Lung (tissue), 12 donors: Measurements from ENCODE around the gene JOSD2. TPM values are rescaled to one million over a fixed set of nuclear protein-coding genes. Genes with fewer than 3 reads are reported as not detected.
A peak's percentile ranks its signal among the peaks of the same experiment; 100 is the strongest.

ENCODE experiments used
- ATAC-seq: fragments of 200-7000 bp; cut with Tn5 transposase; one replicate; pipeline ENCODE4 v1.9.1; 2020; ENCODE audit warnings: moderate number of reproducible peaks; ENCODE audit not compliant: insufficient read depth, low FRiP score
- DNase-seq, 3 donors: peaks; one replicate each; pipeline ENCODE4 v3.0.0-alpha.2; 2013 to 2017
- H3K27ac ChIP-seq, 2 donors: one replicate each; pipeline ENCODE4 v1.5.1; 2013; ENCODE audit warnings: mild to moderate bottlenecking in 2 of 2, moderate library complexity in 2 of 2, control low read depth in 1 of 2, inconsistent platforms in 1 of 2, low read depth in 1 of 2, low read length in 1 of 2
- H3K27me3 ChIP-seq, 3 donors: one replicate each; pipeline ENCODE4 v1.5.1; 2013; ENCODE audit warnings: low read length in 2 of 3; ENCODE audit not compliant: control insufficient read depth in 3 of 3, insufficient read depth in 3 of 3
- H3K36me3 ChIP-seq, 4 donors: one replicate each; pipeline ENCODE4 v1.5.1; 2013; ENCODE audit warnings: low read length in 4 of 4, mild to moderate bottlenecking in 1 of 4, moderate library complexity in 1 of 4; ENCODE audit not compliant: control insufficient read depth in 4 of 4, insufficient read depth in 4 of 4
- H3K4me1 ChIP-seq, 5 donors: one replicate each; pipeline ENCODE4 v1.5.1; 2013; ENCODE audit warnings: low read length in 5 of 5, mild to moderate bottlenecking in 2 of 5, moderate library complexity in 1 of 5; ENCODE audit not compliant: control insufficient read depth in 5 of 5, insufficient read depth in 5 of 5
- H3K4me3 ChIP-seq: one replicate; pipeline ENCODE4 v1.5.1; 2013; ENCODE audit warnings: mild to moderate bottlenecking, control low read depth, moderate library complexity
- H3K9ac ChIP-seq, 2 donors: one replicate each; pipeline ENCODE4 v1.5.1; 2013; ENCODE audit warnings: low read length in 2 of 2, control low read depth in 1 of 2; ENCODE audit not compliant: insufficient read depth in 1 of 2
- H3K9me3 ChIP-seq, 4 donors: one replicate each; pipeline ENCODE4 v1.5.1; 2013; ENCODE audit warnings: low read length in 3 of 4, mild to moderate bottlenecking in 1 of 4, moderate library complexity in 1 of 4; ENCODE audit not compliant: control insufficient read depth in 4 of 4, insufficient read depth in 3 of 4
- CTCF ChIP-seq: IDR thresholded peaks from 2 replicates; pipeline ENCODE4 v1.5.1; 2012; ENCODE audit warnings: mild to moderate bottlenecking; ENCODE audit errors: control extremely low read depth, extremely low read depth
- WGBS, 2 donors: extraction: QIAGEN DNeasy Blood & Tissue Kit; methylation state at CpG; one replicate each; pipeline ENCODE4 v1.1.7; 2013; 5-methylcytosine and 5-hydroxymethylcytosine counted together
- polyA plus RNA-seq, 2 donors: library from polyadenylated mRNA; stranded (reverse); fragments of 200-250 nt; gene quantifications; one replicate each; pipeline ENCODE4 v1.2.1, GENCODE V29; 2013
- total RNA-seq, 2 donors: library from RNA; depleted of rRNA in 1 of 2; stranded (reverse); fragments of >200 nt in 1 of 2; gene quantifications; one replicate each; pipeline ENCODE4 v1.2.1, GENCODE V29; 2014 to 2021
- donor health status: control.
- donor health status: control.
- donor health status: Bipolar disorder and iron deficiency.
- donor health status: healthy.
- donor health status: DM: yes; HTN: yes; CAD: no.

Gene JOSD2
- total and polyA plus RNA-seq, 4 donors: 9.8 to 76.8 (median 63.5) TPM

GRCh38 chr19:50558039-50558438, 47.0 kb upstream of the JOSD2 start:
- WGBS, 2 donors: 89 to 96% methylated on average over 4 of the region's 4 CpGs

GRCh38 chr19:50557009-50557613, 46.1 kb upstream of the JOSD2 start:
- no peaks in the 10 kb centered on the region for H3K36me3 ChIP-seq
- no peak overlapping the region for H3K27ac ChIP-seq
- TF ChIP-seq CTCF: no peak
- H3K9me3 ChIP-seq: peaks cover 0 to 2% (median 0%) of the 10 kb centered on the region in 4 donors
- no peak overlapping the region for H3K9ac ChIP-seq
- H3K4me1 ChIP-seq: peaks cover 0 to 8% (median 0%) of the 10 kb centered on the region in 5 donors
- H3K27me3 ChIP-seq: peaks cover 1 to 10% (median 3%) of the 10 kb centered on the region in 3 donors
- DNase-seq: no peak
- 18 to 25% methylated on average over 19 to 20 of the region's 20 CpGs for WGBS, 2 donors
- no peak for ATAC-seq
- no peak overlapping the region for H3K4me3 ChIP-seq

More at GRCh38 chr19:50558039-50558438, 47.0 kb upstream of the JOSD2 start:
- peaks cover 0 to 7% (median 0%) of the 10 kb centered on the region in 5 donors for H3K4me1 ChIP-seq
- no peak overlapping the region for H3K9ac ChIP-seq
- ATAC-seq (no peak), DNase-seq (no peak)
- no peaks in the 10 kb centered on the region for H3K36me3 ChIP-seq
- peaks cover 3 to 4% (median 3%) of the 10 kb centered on the region in 3 donors for H3K27me3 ChIP-seq
- H3K27ac ChIP-seq: no peak overlapping the region
- H3K9me3 ChIP-seq: peaks cover 0 to 2% (median 0%) of the 10 kb centered on the region in 4 donors
- no peak for TF ChIP-seq CTCF
- no peak overlapping the region for H3K4me3 ChIP-seq

GRCh38 chr19:50556282-50557008, 45.5 kb upstream of the JOSD2 start:
- peaks cover 0 to 15% (median 0%) of the 10 kb centered on the region in 5 donors for H3K4me1 ChIP-seq
- 1% methylated on average over 37 to 39 of the region's 39 CpGs for WGBS, 2 donors
- no peak overlapping the region for H3K9ac ChIP-seq
- H3K4me3 ChIP-seq: no peak overlapping the region
- peaks cover 0 to 11% (median 3%) of the 10 kb centered on the region in 3 donors for H3K27me3 ChIP-seq
- peaks cover 0 to 2% (median 0%) of the 10 kb centered on the region in 4 donors for H3K9me3 ChIP-seq
- H3K36me3 ChIP-seq: no peaks in the 10 kb centered on the region
- H3K27ac ChIP-seq: no peak overlapping the region
- peak; percentile 45 for TF ChIP-seq CTCF
- peak; percentile 76 to 88 (median 84) for DNase-seq
- ATAC-seq: no peak
